Measurements from ENCODE around the gene UXS1.

UXS1 gene

GRCh38 chr2:106195456-106195855 lies 1.4 kb upstream of the UXS1 start:
- Mint-ChIP-seq H3K4me3 (peak overlapping the region; percentile 91), H3K27ac (no peak overlapping the region), H3K27me3 (no peaks in the 10 kb centered on the region), H3K36me3 (peaks cover 4% of the 10 kb centered on the region), H3K9me3 (no peaks in the 10 kb centered on the region), H3K4me1 (peaks cover 33% of the 10 kb centered on the region)

GRCh38 chr2:106193690-106193976 lies 468 bp downstream of the UXS1 start:
- Mint-ChIP-seq H3K4me1 (peaks cover 50% of the 10 kb centered on the region), H3K9me3 (no peaks in the 10 kb centered on the region), H3K36me3 (peaks cover 6% of the 10 kb centered on the region), H3K27me3 (no peaks in the 10 kb centered on the region), H3K4me3 (peak overlapping the region; percentile 87), H3K27ac (no peak overlapping the region)

- H3K9me3 Mint-ChIP-seq: no peaks in the 10 kb centered on the region
- H3K27me3 Mint-ChIP-seq: no peaks in the 10 kb centered on the region
- H3K4me3 Mint-ChIP-seq: peak overlapping the region; percentile 87
- H3K27ac Mint-ChIP-seq: peak overlapping the region; percentile 84
- H3K4me1 Mint-ChIP-seq: peaks cover 56% of the 10 kb centered on the region
- H3K36me3 Mint-ChIP-seq: peaks cover 6% of the 10 kb centered on the region
Observed at GRCh38 chr2:106192752-106193689, 1.1 kb downstream of the UXS1 start.

GRCh38 chr2:106191511-106192016 lies 2.5 kb downstream of the UXS1 start:
- Mint-ChIP-seq H3K36me3 (peaks cover 6% of the 10 kb centered on the region), H3K27me3 (no peaks in the 10 kb centered on the region), H3K9me3 (no peaks in the 10 kb centered on the region), H3K27ac (peak overlapping the region; percentile 66), H3K4me3 (peak overlapping the region; percentile 87), H3K4me1 (peaks cover 70% of the 10 kb centered on the region)

- Mint-ChIP-seq H3K27ac (peak overlapping the region; percentile 37), H3K9me3 (no peaks in the 10 kb centered on the region), H3K4me1 (peaks cover 77% of the 10 kb centered on the region), H3K4me3 (peak overlapping the region; percentile 12), H3K27me3 (no peaks in the 10 kb centered on the region), H3K36me3 (peaks cover 10% of the 10 kb centered on the region)
Observed at GRCh38 chr2:106189764-106190468, 4.2 kb downstream of the UXS1 start.

GRCh38 chr2:106189325-106189724 lies 4.8 kb downstream of the UXS1 start:
- Mint-ChIP-seq H3K9me3 (no peaks in the 10 kb centered on the region), H3K27me3 (no peaks in the 10 kb centered on the region), H3K4me1 (peaks cover 81% of the 10 kb centered on the region), H3K36me3 (peaks cover 10% of the 10 kb centered on the region), H3K4me3 (peak overlapping the region; percentile 27), H3K27ac (peak overlapping the region; percentile 20)

GRCh38 chr2:106187273-106187891 lies 6.7 kb downstream of the UXS1 start:
- Mint-ChIP-seq H3K4me1 (peaks cover 89% of the 10 kb centered on the region), H3K4me3 (peak overlapping the region; percentile 40)

GRCh38 chr2:106185475-106186184 lies 8.5 kb downstream of the UXS1 start:
- peak overlapping the region; percentile 71 for H3K27ac Mint-ChIP-seq
- peaks cover 6% of the 10 kb centered on the region for H3K36me3 Mint-ChIP-seq
- no peaks in the 10 kb centered on the region for H3K27me3 Mint-ChIP-seq
- H3K4me3 Mint-ChIP-seq: no peak overlapping the region
- peaks cover 88% of the 10 kb centered on the region for H3K4me1 Mint-ChIP-seq
- H3K9me3 Mint-ChIP-seq: no peaks in the 10 kb centered on the region

More at GRCh38 chr2:106187273-106187891, 6.7 kb downstream of the UXS1 start:
- H3K27me3 Mint-ChIP-seq: no peaks in the 10 kb centered on the region
- H3K36me3 Mint-ChIP-seq: peaks cover 6% of the 10 kb centered on the region
- no peaks in the 10 kb centered on the region for H3K9me3 Mint-ChIP-seq
- H3K27ac Mint-ChIP-seq: no peak overlapping the region

GRCh38 chr2:106184857-106185256 lies 9.2 kb downstream of the UXS1 start:
- H3K27ac Mint-ChIP-seq: peak overlapping the region; percentile 0
- H3K4me1 Mint-ChIP-seq: peaks cover 91% of the 10 kb centered on the region
- no peaks in the 10 kb centered on the region for H3K9me3 Mint-ChIP-seq
- H3K4me3 Mint-ChIP-seq: no peak overlapping the region
- peaks cover 6% of the 10 kb centered on the region for H3K36me3 Mint-ChIP-seq
- no peaks in the 10 kb centered on the region for H3K27me3 Mint-ChIP-seq

GRCh38 chr2:106184394-106184793 lies 9.7 kb downstream of the UXS1 start:
- peaks cover 91% of the 10 kb centered on the region for H3K4me1 Mint-ChIP-seq
- no peaks in the 10 kb centered on the region for H3K27me3 Mint-ChIP-seq
- H3K27ac Mint-ChIP-seq: no peak overlapping the region
- H3K36me3 Mint-ChIP-seq: peaks cover 8% of the 10 kb centered on the region
- H3K4me3 Mint-ChIP-seq: peak overlapping the region; percentile 2
- no peaks in the 10 kb centered on the region for H3K9me3 Mint-ChIP-seq

- H3K4me3 Mint-ChIP-seq: peak overlapping the region; percentile 12
- H3K9me3 Mint-ChIP-seq: no peaks in the 10 kb centered on the region
- peaks cover 88% of the 10 kb centered on the region for H3K4me1 Mint-ChIP-seq
- no peaks in the 10 kb centered on the region for H3K27me3 Mint-ChIP-seq
- peak overlapping the region; percentile 63 for H3K27ac Mint-ChIP-seq
- H3K36me3 Mint-ChIP-seq: peaks cover 8% of the 10 kb centered on the region
Observed at GRCh38 chr2:106183101-106183696, 10.9 kb downstream of the UXS1 start.

- H3K27ac Mint-ChIP-seq: no peak overlapping the region
- H3K27me3 Mint-ChIP-seq: no peaks in the 10 kb centered on the region
- peaks cover 87% of the 10 kb centered on the region for H3K4me1 Mint-ChIP-seq
- peaks cover 12% of the 10 kb centered on the region for H3K36me3 Mint-ChIP-seq
- no peaks in the 10 kb centered on the region for H3K9me3 Mint-ChIP-seq
- no peak overlapping the region for H3K4me3 Mint-ChIP-seq
Observed at GRCh38 chr2:106181064-106181463, 13.0 kb downstream of the UXS1 start.

GRCh38 chr2:106180602-106181001 lies 13.5 kb downstream of the UXS1 start:
- no peak overlapping the region for H3K4me3 Mint-ChIP-seq
- peaks cover 87% of the 10 kb centered on the region for H3K4me1 Mint-ChIP-seq
- H3K9me3 Mint-ChIP-seq: no peaks in the 10 kb centered on the region
- no peaks in the 10 kb centered on the region for H3K27me3 Mint-ChIP-seq
- peaks cover 8% of the 10 kb centered on the region for H3K36me3 Mint-ChIP-seq
- peak overlapping the region; percentile 35 for H3K27ac Mint-ChIP-seq

- no peaks in the 10 kb centered on the region for H3K9me3 Mint-ChIP-seq
- peaks cover 87% of the 10 kb centered on the region for H3K4me1 Mint-ChIP-seq
- no peaks in the 10 kb centered on the region for H3K27me3 Mint-ChIP-seq
- H3K4me3 Mint-ChIP-seq: no peak overlapping the region
- peaks cover 7% of the 10 kb centered on the region for H3K36me3 Mint-ChIP-seq
- no peak overlapping the region for H3K27ac Mint-ChIP-seq
Observed at GRCh38 chr2:106178716-106179115, 15.4 kb downstream of the UXS1 start.

GRCh38 chr2:106177581-106177980 lies 16.5 kb downstream of the UXS1 start:
- peaks cover 86% of the 10 kb centered on the region for H3K4me1 Mint-ChIP-seq

More at GRCh38 chr2:106177581-106177980, 16.5 kb downstream of the UXS1 start:
- Mint-ChIP-seq H3K9me3 (no peaks in the 10 kb centered on the region), H3K27ac (no peak overlapping the region), H3K27me3 (no peaks in the 10 kb centered on the region), H3K4me3 (no peak overlapping the region), H3K36me3 (peaks cover 9% of the 10 kb centered on the region)
